Panc1 (cell line): ENCODE results near the gene MACC1.

ENCODE experiments used
- POLR2AphosphoS5 ChIP-seq: IDR thresholded peaks from 2 replicates; pipeline ENCODE4 v1.6.1; 2012; ENCODE audit warnings: mild to moderate bottlenecking, low read depth, low read length, moderate library complexity
- TF ChIP-seq, protein P1 (sequence below), 2 experiments: IDR thresholded peaks; 2 replicates each; pipeline ENCODE4 v1.6.1; 2011 to 2012; ENCODE audit warnings: low read depth in 2 of 2, control low read depth in 1 of 2, low read length in 1 of 2, mild to moderate bottlenecking in 1 of 2, moderate library complexity in 1 of 2; ENCODE audit not compliant: insufficient read depth in 1 of 2
- TF ChIP-seq, protein P2 (sequence below): fragments of 450-650 bp; IDR thresholded peaks from 2 replicates; pipeline ENCODE4 v1.5.1; 2017; ENCODE audit warnings: mild to moderate bottlenecking

DNA sequence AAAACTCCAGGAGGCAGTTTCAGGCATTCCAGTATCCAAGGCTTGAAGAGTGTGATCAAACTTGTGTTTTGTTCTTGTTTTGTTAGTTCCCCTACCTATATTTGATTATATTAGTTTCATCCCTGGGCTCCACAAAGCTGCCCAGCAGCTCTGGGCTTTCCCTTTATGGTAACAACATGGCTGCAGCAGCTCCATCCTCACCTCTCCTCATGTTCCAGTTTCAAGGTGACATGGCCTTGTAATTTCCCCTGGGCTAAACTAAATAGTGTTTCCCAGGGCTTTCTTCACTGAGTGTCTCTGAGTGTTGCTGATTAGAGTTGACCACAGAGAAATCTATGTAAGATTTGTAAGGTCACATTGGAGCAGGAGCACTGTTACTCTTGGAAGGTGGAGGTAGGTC, 83.4 kb downstream of the MACC1 start:
- TF ChIP-seq, protein P1, sequence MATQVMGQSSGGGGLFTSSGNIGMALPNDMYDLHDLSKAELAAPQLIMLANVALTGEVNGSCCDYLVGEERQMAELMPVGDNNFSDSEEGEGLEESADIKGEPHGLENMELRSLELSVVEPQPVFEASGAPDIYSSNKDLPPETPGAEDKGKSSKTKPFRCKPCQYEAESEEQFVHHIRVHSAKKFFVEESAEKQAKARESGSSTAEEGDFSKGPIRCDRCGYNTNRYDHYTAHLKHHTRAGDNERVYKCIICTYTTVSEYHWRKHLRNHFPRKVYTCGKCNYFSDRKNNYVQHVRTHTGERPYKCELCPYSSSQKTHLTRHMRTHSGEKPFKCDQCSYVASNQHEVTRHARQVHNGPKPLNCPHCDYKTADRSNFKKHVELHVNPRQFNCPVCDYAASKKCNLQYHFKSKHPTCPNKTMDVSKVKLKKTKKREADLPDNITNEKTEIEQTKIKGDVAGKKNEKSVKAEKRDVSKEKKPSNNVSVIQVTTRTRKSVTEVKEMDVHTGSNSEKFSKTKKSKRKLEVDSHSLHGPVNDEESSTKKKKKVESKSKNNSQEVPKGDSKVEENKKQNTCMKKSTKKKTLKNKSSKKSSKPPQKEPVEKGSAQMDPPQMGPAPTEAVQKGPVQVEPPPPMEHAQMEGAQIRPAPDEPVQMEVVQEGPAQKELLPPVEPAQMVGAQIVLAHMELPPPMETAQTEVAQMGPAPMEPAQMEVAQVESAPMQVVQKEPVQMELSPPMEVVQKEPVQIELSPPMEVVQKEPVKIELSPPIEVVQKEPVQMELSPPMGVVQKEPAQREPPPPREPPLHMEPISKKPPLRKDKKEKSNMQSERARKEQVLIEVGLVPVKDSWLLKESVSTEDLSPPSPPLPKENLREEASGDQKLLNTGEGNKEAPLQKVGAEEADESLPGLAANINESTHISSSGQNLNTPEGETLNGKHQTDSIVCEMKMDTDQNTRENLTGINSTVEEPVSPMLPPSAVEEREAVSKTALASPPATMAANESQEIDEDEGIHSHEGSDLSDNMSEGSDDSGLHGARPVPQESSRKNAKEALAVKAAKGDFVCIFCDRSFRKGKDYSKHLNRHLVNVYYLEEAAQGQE (IDR thresholded peaks at IDR 0.05; ENCODE audit: insufficient read depth in 1 of 2, low read depth in 2 of 2, low read length in 1 of 2) = no peak
- TF ChIP-seq, protein P2, sequence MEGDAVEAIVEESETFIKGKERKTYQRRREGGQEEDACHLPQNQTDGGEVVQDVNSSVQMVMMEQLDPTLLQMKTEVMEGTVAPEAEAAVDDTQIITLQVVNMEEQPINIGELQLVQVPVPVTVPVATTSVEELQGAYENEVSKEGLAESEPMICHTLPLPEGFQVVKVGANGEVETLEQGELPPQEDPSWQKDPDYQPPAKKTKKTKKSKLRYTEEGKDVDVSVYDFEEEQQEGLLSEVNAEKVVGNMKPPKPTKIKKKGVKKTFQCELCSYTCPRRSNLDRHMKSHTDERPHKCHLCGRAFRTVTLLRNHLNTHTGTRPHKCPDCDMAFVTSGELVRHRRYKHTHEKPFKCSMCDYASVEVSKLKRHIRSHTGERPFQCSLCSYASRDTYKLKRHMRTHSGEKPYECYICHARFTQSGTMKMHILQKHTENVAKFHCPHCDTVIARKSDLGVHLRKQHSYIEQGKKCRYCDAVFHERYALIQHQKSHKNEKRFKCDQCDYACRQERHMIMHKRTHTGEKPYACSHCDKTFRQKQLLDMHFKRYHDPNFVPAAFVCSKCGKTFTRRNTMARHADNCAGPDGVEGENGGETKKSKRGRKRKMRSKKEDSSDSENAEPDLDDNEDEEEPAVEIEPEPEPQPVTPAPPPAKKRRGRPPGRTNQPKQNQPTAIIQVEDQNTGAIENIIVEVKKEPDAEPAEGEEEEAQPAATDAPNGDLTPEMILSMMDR = no peak
- no peak for TF ChIP-seq POLR2AphosphoS5
